Endothelial cell of umbilical vein (primary cell): Measurements from ENCODE around the gene NEB. TPM values are rescaled to one million over a fixed set of nuclear protein-coding genes. Genes with fewer than 3 reads are reported as not detected.

Experiments
- BruUV-seq: library from RNA; stranded (reverse); fragments of 400-500 nt; replicated peaks from 2 replicates; lab custom pipeline; 2021; lab: Mats Ljungman, UMichigan
- CTCF ChIA-PET: fragments of 300-600, 350-600 bp; sonication (Branson Sonifier 250); formaldehyde crosslinking; loops from one replicate; lab custom pipeline; 2021; ENCODE audit warnings: antibody characterized with exemption, inconsistent platforms; lab: Charles Lee
- POLR2A ChIA-PET: fragments of 300-600, 350-600 bp; sonication (Branson Sonifier 250); formaldehyde crosslinking; loops from one replicate; lab custom pipeline; 2021; ENCODE audit warnings: antibody characterized with exemption, inconsistent platforms; lab: Charles Lee
- DNase-seq: peaks from one replicate; pipeline ENCODE4 v3.0.0-alpha.2; 2011; ENCODE audit warnings: low read depth, low spot score
- FAIRE-seq: peaks from 2 replicates; lab custom pipeline; 2011; peaks lifted over from hg19 to GRCh38; lab: Jason Lieb, UNC
- H2AFZ ChIP-seq: 2 replicates; pipeline ENCODE4 v1.6.0; 2012; ENCODE audit warnings: low read depth, low read length, control low read depth, inconsistent platforms
- H3K27ac ChIP-seq: 2 replicates; pipeline ENCODE4 v1.5.1; 2011; ENCODE audit warnings: low read depth, mild to moderate bottlenecking, control low read depth, low read length, moderate library complexity; ENCODE audit not compliant: insufficient read depth
- H3K27me3 ChIP-seq, 2 experiments: 2 replicates each; pipeline versions ENCODE4 v1.6.0 to v1.6.1; 2011; ENCODE audit warnings: low read length in 2 of 2, mixed read lengths in 1 of 2; ENCODE audit not compliant: control insufficient read depth in 2 of 2, insufficient read depth in 2 of 2
- H3K36me3 ChIP-seq, 2 experiments: 2 replicates in 1 of 2; 3 replicates in 1 of 2; pipeline ENCODE4 v1.5.1; 2011; ENCODE audit warnings: low read length in 2 of 2, mild to moderate bottlenecking in 1 of 2, moderate library complexity in 1 of 2; ENCODE audit not compliant: control insufficient read depth in 2 of 2, insufficient read depth in 2 of 2; ENCODE audit errors: extremely low read depth in 1 of 2
- H3K4me1 ChIP-seq: 3 replicates; pipeline ENCODE4 v1.5.1; 2011; ENCODE audit warnings: mild to moderate bottlenecking, low read length; ENCODE audit not compliant: control insufficient read depth, insufficient read depth; ENCODE audit errors: extremely low read depth
- H3K4me2 ChIP-seq: 2 replicates; pipeline ENCODE4 v1.6.1; 2011; ENCODE audit warnings: low read length, control low read depth, mixed read lengths; ENCODE audit not compliant: insufficient read depth
- H3K4me3 ChIP-seq, 3 experiments: fragments of 200-600 bp in 1 of 3; sonication (generic), shearing (Covaris generic) in 1 of 3; replicated peaks in 1 of 3; 2 replicates each; pipeline ENCODE4 v1.5.1; 2011 to 2016; ENCODE audit warnings: control low read depth in 3 of 3, low read length in 3 of 3, mild to moderate bottlenecking in 2 of 3, inconsistent platforms in 1 of 3, low read depth in 1 of 3, moderate library complexity in 1 of 3; ENCODE audit not compliant: insufficient read depth in 1 of 3
- H3K79me2 ChIP-seq: 2 replicates; pipeline ENCODE4 v1.6.0; 2012; ENCODE audit warnings: low read length, inconsistent platforms; ENCODE audit not compliant: control insufficient read depth, insufficient read depth
- H3K9ac ChIP-seq: replicated peaks from 2 replicates; pipeline ENCODE3; 2011; ENCODE audit warnings: low read length, control low read depth; ENCODE audit not compliant: insufficient read depth; ENCODE audit errors: extremely low read depth
- H3K9me1 ChIP-seq: replicated peaks from 3 replicates; pipeline ENCODE4 v1.6.0; 2011; ENCODE audit warnings: mild to moderate bottlenecking, low read length; ENCODE audit not compliant: control insufficient read depth, insufficient read depth; ENCODE audit errors: extremely low read depth
- H3K9me3 ChIP-seq: replicated peaks from 2 replicates; pipeline ENCODE4 v1.5.1; 2012; ENCODE audit warnings: low read length, inconsistent platforms; ENCODE audit not compliant: control insufficient read depth, insufficient read depth
- H4K20me1 ChIP-seq: replicated peaks from 2 replicates; pipeline ENCODE3; 2011; ENCODE audit warnings: mild to moderate bottlenecking, low read length; ENCODE audit not compliant: control insufficient read depth, insufficient read depth; ENCODE audit errors: extremely low read depth
- CTCF ChIP-seq, 2 donors: IDR thresholded peaks; 1 replicate in 1 of 2; 2 replicates in 1 of 2; pipeline ENCODE4 v1.5.1; 2011; ENCODE audit warnings: low read length in 2 of 2, mild to moderate bottlenecking in 2 of 2, moderate library complexity in 2 of 2, control low read depth in 1 of 2, inconsistent platforms in 1 of 2, low read depth in 1 of 2; ENCODE audit not compliant: insufficient read depth in 1 of 2; ENCODE audit errors: extremely low read depth in 1 of 2
- EZH2 ChIP-seq: IDR thresholded peaks from 2 replicates; pipeline ENCODE4 v1.6.1; 2012; ENCODE audit warnings: borderline replicate concordance, low read depth, mild to moderate bottlenecking, moderate library complexity, low read length, inconsistent platforms; ENCODE audit not compliant: severe bottlenecking
- FOS ChIP-seq: IDR thresholded peaks from 2 replicates; pipeline ENCODE4 v1.6.1; 2011; ENCODE audit warnings: mild to moderate bottlenecking, low read length, moderate library complexity, borderline replicate concordance; ENCODE audit not compliant: insufficient read depth
- JUN ChIP-seq: IDR thresholded peaks from 2 replicates; pipeline ENCODE4 v1.6.1; 2011; ENCODE audit warnings: borderline replicate concordance, low read depth; ENCODE audit not compliant: insufficient read length, insufficient read depth
- MYC ChIP-seq: IDR thresholded peaks from one replicate; pipeline ENCODE4 v1.6.1; 2011; ENCODE audit warnings: mild to moderate bottlenecking, low read depth, low read length
- POLR2A ChIP-seq: IDR thresholded peaks from 2 replicates; pipeline ENCODE4 v1.6.1; 2012; ENCODE audit warnings: low read depth, mild to moderate bottlenecking, control low read depth, low read length
- POLR2AphosphoS5 ChIP-seq: IDR thresholded peaks from 2 replicates; pipeline ENCODE4 v1.6.1; 2012; ENCODE audit warnings: low read depth, mild to moderate bottlenecking, control low read depth, low read length, moderate library complexity; ENCODE audit not compliant: insufficient read depth
- dilution Hi-C: fragments of 300-500 bp; cut with MboI; formaldehyde crosslinking; loops from one replicate; pipeline ENCODE4 v1.15.0; 2019; ENCODE audit warnings: low sequenced_read_pairs; ENCODE audit not compliant: extremely low pct_ligation_motif_present
- intact Hi-C: fragments of 100-400 bp; cut with micrococcal nuclease; formaldehyde crosslinking; loops from one replicate; pipeline ENCODE4 v1.10.0; 2022
- polyA plus RNA-seq, 4 experiments: library from polyadenylated mRNA; depleted of rRNA in 3 of 4; stranded (reverse) in 3 of 4; unstranded in 1 of 4; fragments of >200 nt; gene quantifications; 2 replicates each; pipeline versions ENCODE4 v1.2.1 to v1.2.3, GENCODE V29; 2011 to 2012; ENCODE audit warnings: missing spikeins in 1 of 4
- total RNA-seq: library from RNA; stranded (reverse); gene quantifications from 2 replicates; pipeline ENCODE4 v1.2.3, GENCODE V29; 2021
- TF ChIP-seq, protein P1 (sequence below): IDR thresholded peaks from 2 replicates; pipeline ENCODE4 v1.6.1; 2011; ENCODE audit not compliant: insufficient read depth, insufficient read length

NEB gene
- total and polyA plus RNA-seq, 2 donors (not counting 3 experiments of a cell fraction or from before 2014, with no cell fraction given) = 0.84 to 1.8 TPM

DNA sequence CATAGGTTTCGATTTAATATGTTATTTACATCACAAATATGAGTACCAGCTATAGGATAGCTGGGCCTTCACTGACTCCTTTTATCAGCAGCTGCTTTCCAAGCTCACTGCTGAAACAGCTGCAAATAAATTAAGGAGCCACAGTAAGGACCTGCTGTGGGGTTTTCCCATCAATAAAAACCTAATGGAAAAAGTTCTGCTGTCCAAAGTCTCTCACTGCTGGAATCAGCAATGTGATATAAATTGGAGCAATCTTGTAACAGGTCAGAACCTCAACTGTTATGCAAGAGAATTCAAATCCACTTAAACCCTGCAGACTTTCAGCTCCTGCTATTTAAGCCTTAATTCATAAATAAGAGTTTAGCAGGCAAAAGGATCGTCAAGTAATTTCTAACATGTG, 61.3 kb downstream of the NEB start:
- H2AFZ ChIP-seq = no peak overlapping the region
- H3K27me3 ChIP-seq = peaks cover 0 to 3% of the 10 kb centered on the region in 2 experiments
- BruUV-seq = no TSS peak
- no peaks in the 10 kb centered on the region for H3K9me1 ChIP-seq
- H3K4me3 ChIP-seq = no peak overlapping the region
- H3K4me2 ChIP-seq = no peak overlapping the region
- H3K9ac ChIP-seq = no peak overlapping the region
- intact Hi-C loops = no loop called here
- H3K27ac ChIP-seq = no peak overlapping the region
- POLR2A ChIA-PET = no interaction called here
- FAIRE-seq (no peak), DNase-seq (no peak)
- no peaks in the 10 kb centered on the region for H3K9me3 ChIP-seq
- CTCF ChIA-PET = no interaction called here
- H3K79me2 ChIP-seq = no peaks in the 10 kb centered on the region
- no peak for TF ChIP-seq CTCF (IDR thresholded peaks at IDR 0.05; ENCODE audit: extremely low read depth in 1 of 2, insufficient read depth in 1 of 2, low read depth in 1 of 2, low read length in 2 of 2)
- TF ChIP-seq EZH2 = no peak
- TF ChIP-seq JUN = no peak
- TF ChIP-seq POLR2A = no peak
- TF ChIP-seq POLR2AphosphoS5 = no peak
- TF ChIP-seq, protein P1, sequence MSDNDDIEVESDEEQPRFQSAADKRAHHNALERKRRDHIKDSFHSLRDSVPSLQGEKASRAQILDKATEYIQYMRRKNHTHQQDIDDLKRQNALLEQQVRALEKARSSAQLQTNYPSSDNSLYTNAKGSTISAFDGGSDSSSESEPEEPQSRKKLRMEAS = no peak
- TF ChIP-seq FOS = no peak
- no peak for TF ChIP-seq MYC
- no peaks in the 10 kb centered on the region for H3K4me1 ChIP-seq
- H3K36me3 ChIP-seq = no peaks in the 10 kb centered on the region
- dilution Hi-C loops = no loop called here
- H4K20me1 ChIP-seq = no peaks in the 10 kb centered on the region
